A673 (cell line): ENCODE data around the gene RPL35A.

ENCODE experiments used
- EZH2 ChIP-seq: fragments of 200-600 bp; sonication (generic); IDR thresholded peaks from 2 replicates; pipeline ENCODE4 v1.6.1; 2017; ENCODE audit warnings: borderline replicate concordance, low read depth, mild to moderate bottlenecking, mixed read lengths, antibody characterized with exemption, low read length; ENCODE audit not compliant: poor library complexity, severe bottlenecking
- TF ChIP-seq, protein P1 (sequence below): fragments of 300-800, 200-600 bp; sonication (generic); conservative IDR thresholded peaks from 2 replicates; pipeline ENCODE4 v1.5.1; 2017; ENCODE audit warnings: low read depth, mild to moderate bottlenecking, antibody characterized with exemption, low read length, moderate library complexity, mixed read lengths

- TF ChIP-seq, protein P1, sequence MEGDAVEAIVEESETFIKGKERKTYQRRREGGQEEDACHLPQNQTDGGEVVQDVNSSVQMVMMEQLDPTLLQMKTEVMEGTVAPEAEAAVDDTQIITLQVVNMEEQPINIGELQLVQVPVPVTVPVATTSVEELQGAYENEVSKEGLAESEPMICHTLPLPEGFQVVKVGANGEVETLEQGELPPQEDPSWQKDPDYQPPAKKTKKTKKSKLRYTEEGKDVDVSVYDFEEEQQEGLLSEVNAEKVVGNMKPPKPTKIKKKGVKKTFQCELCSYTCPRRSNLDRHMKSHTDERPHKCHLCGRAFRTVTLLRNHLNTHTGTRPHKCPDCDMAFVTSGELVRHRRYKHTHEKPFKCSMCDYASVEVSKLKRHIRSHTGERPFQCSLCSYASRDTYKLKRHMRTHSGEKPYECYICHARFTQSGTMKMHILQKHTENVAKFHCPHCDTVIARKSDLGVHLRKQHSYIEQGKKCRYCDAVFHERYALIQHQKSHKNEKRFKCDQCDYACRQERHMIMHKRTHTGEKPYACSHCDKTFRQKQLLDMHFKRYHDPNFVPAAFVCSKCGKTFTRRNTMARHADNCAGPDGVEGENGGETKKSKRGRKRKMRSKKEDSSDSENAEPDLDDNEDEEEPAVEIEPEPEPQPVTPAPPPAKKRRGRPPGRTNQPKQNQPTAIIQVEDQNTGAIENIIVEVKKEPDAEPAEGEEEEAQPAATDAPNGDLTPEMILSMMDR = no peak
- TF ChIP-seq EZH2 = no peak
Measured at GRCh38 chr3:197913641-197914380, 36.2 kb upstream of the RPL35A start.
